GM12878 (cell line): Measurements from ENCODE around the gene ANO9. TPM values are rescaled to one million over a fixed set of nuclear protein-coding genes. Genes with fewer than 3 reads are reported as not detected.

ENCODE experiments used
- ATAC-seq: fragments of 200-7000 bp; cut with Tn5 transposase; 3 replicates; pipeline ENCODE4 v1.9.1; 2020; ENCODE audit warnings: mild to moderate bottlenecking, moderate library complexity
- BruUV-seq: library from RNA; stranded (reverse); fragments of 400-500 nt; replicated peaks from 2 replicates; lab custom pipeline; 2021; lab: Mats Ljungman, UMichigan
- CTCF ChIA-PET: fragments of 300-600 bp; sonication (Branson Sonifier 250); formaldehyde crosslinking; extraction: SDS; loops from one replicate; lab custom pipeline; 2021; ENCODE audit warnings: inconsistent platforms; lab: Yijun Ruan, JAX
- POLR2A ChIA-PET: fragments of 350-600 bp; formaldehyde crosslinking; extraction: SDS; loops from one replicate; lab custom pipeline; 2021; ENCODE audit warnings: inconsistent platforms; lab: Charles Lee
- RAD21 ChIA-PET: fragments of 300-600 bp; sonication (Branson Sonifier 250); formaldehyde crosslinking; loops from one replicate; lab custom pipeline; 2023; ENCODE audit warnings: antibody characterized with exemption; ENCODE audit not compliant: unreplicated experiment; lab: Charles Lee
- SMC1A ChIA-PET: fragments of 300-600 bp; sonication (Branson Sonifier 250); formaldehyde crosslinking; loops from one replicate; lab custom pipeline; 2023; ENCODE audit not compliant: unreplicated experiment, uncharacterized antibody; lab: Charles Lee
- DNase-seq: peaks from one replicate; pipeline ENCODE4 v3.0.0-alpha.2; 2011; ENCODE audit warnings: low read depth, low spot score
- FAIRE-seq: peaks from 3 replicates; lab custom pipeline; 2011; peaks lifted over from hg19 to GRCh38; lab: Jason Lieb, UNC
- H2AFZ ChIP-seq: 2 replicates; pipeline ENCODE4 v1.6.0; 2011; ENCODE audit warnings: low read depth, low read length, control low read depth; ENCODE audit not compliant: control insufficient read depth
- H3K27ac ChIP-seq: 2 replicates; pipeline ENCODE4 v1.5.1; 2011; ENCODE audit warnings: control low read depth; ENCODE audit not compliant: control insufficient read depth, insufficient read depth
- H3K27me3 ChIP-seq, 2 experiments: replicated peaks in 1 of 2; 2 replicates each; pipeline versions ENCODE4 v1.6.0 to v1.6.1; 2011; ENCODE audit warnings: low read length in 1 of 2; ENCODE audit not compliant: control insufficient read depth in 2 of 2, insufficient read depth in 2 of 2
- H3K36me3 ChIP-seq, 2 experiments: 2 replicates each; pipeline ENCODE4 v1.5.1; 2011; ENCODE audit warnings: low read length in 1 of 2; ENCODE audit not compliant: control insufficient read depth in 2 of 2, insufficient read depth in 2 of 2
- H3K4me1 ChIP-seq: 2 replicates; pipeline ENCODE4 v1.6.1; 2011; ENCODE audit warnings: mild to moderate bottlenecking, low read length, moderate library complexity, mixed read lengths; ENCODE audit not compliant: control insufficient read depth, insufficient read depth
- H3K4me2 ChIP-seq: 2 replicates; pipeline ENCODE4 v1.6.0; 2011; ENCODE audit warnings: control low read depth; ENCODE audit not compliant: control insufficient read depth, insufficient read depth
- H3K4me3 ChIP-seq: fragments of 200-600 bp; sonication (generic); 2 replicates; pipeline ENCODE4 v1.5.1; 2016
- H3K79me2 ChIP-seq: 2 replicates; pipeline ENCODE4 v1.6.0; 2011; ENCODE audit warnings: low read length; ENCODE audit not compliant: control insufficient read depth, insufficient read depth
- H3K9ac ChIP-seq: 2 replicates; pipeline ENCODE4 v1.8.0; 2011; ENCODE audit warnings: low read length, control low read depth, mixed read lengths; ENCODE audit not compliant: control insufficient read depth, insufficient read depth
- H3K9me3 ChIP-seq: replicated peaks from 3 replicates; pipeline ENCODE4 v1.5.1; 2011; ENCODE audit warnings: mild to moderate bottlenecking, low read length; ENCODE audit not compliant: control insufficient read depth, insufficient read depth
- H4K20me1 ChIP-seq: 2 replicates; pipeline ENCODE4 v1.6.0; 2011; ENCODE audit not compliant: control insufficient read depth, insufficient read depth
- ATF2 ChIP-seq: IDR thresholded peaks from 2 replicates; pipeline ENCODE4 v1.6.1; 2012; ENCODE audit warnings: low read length, inconsistent platforms
- BCLAF1 ChIP-seq: fragments of 450-650 bp; IDR thresholded peaks from 2 replicates; pipeline ENCODE4 v1.6.1; 2017; ENCODE audit warnings: antibody characterized with exemption, mild to moderate bottlenecking, moderate library complexity
- DPF2 ChIP-seq: fragments of 450-650 bp; IDR thresholded peaks from 2 replicates; pipeline ENCODE4 v1.6.1; 2017; ENCODE audit warnings: mild to moderate bottlenecking
- GATAD2B ChIP-seq: fragments of 450-650 bp; conservative IDR thresholded peaks from 2 replicates; pipeline ENCODE4 v1.6.1; 2017; ENCODE audit warnings: low read depth, mild to moderate bottlenecking, moderate library complexity
- HSF1 ChIP-seq: fragments of 150-350 bp; IDR thresholded peaks from 2 replicates; pipeline ENCODE4 v1.6.1; 2014; ENCODE audit warnings: mild to moderate bottlenecking, low read depth, low read length
- IRF3 ChIP-seq: fragments of 450-650 bp; IDR thresholded peaks from 2 replicates; pipeline ENCODE4 v1.6.1; 2014; ENCODE audit warnings: mild to moderate bottlenecking
- RAD51 ChIP-seq: fragments of 450-650 bp; IDR thresholded peaks from 2 replicates; pipeline ENCODE4 v1.6.1; 2016; ENCODE audit warnings: moderate library complexity, mild to moderate bottlenecking, inconsistent platforms
- RBBP5 ChIP-seq: fragments of 200-600 bp; sonication (generic); conservative IDR thresholded peaks from 2 replicates; pipeline ENCODE4 v1.6.1; 2016
- RUNX3 ChIP-seq: IDR thresholded peaks from 2 replicates; pipeline ENCODE4 v1.6.1; 2012; ENCODE audit warnings: low read length, inconsistent platforms
- SMC3 ChIP-seq: IDR thresholded peaks from 2 replicates; pipeline ENCODE4 v1.6.1; 2011; ENCODE audit warnings: low read length, improper control_type of control experiment, borderline replicate concordance
- YBX1 ChIP-seq: fragments of 450-650 bp; IDR thresholded peaks from 2 replicates; pipeline ENCODE4 v1.6.1; 2016; ENCODE audit warnings: antibody characterized with exemption
- WGBS: methylation state at CpG from one replicate; pipeline ENCODE4 v1.1.6; 2016; ENCODE audit warnings: low lambda C conversion rate; ENCODE audit not compliant: insufficient replicate concordance, insufficient coverage; ENCODE audit errors: missing lambda C conversion rate; 5-methylcytosine and 5-hydroxymethylcytosine counted together
- in situ Hi-C: fragments of 300-500 bp; cut with MboI; formaldehyde crosslinking; loops from 9 replicates; pipeline ENCODE4 v1.14.3; 2018; ENCODE audit warnings: mixed read lengths
- intact Hi-C: fragments of 100-400 bp; cut with micrococcal nuclease; formaldehyde crosslinking; loops from one replicate; pipeline ENCODE4 v1.14.2; 2022; ENCODE audit not compliant: unreplicated experiment
- polyA plus RNA-seq, 11 experiments: library from polyadenylated mRNA; depleted of rRNA in 4 of 11; unstranded in 6 of 11; stranded (reverse) in 5 of 11; fragments of >200 nt; fragmentation: Nextera tagmentation in 4 of 11; fragmentation: Illumina TruSeq in 1 of 11; extraction: Ambion mirVana in 4 of 11; extraction: Trizol in 1 of 11; gene quantifications; 1 replicate in 1 of 11; 2 replicates in 10 of 11; pipeline versions ENCODE4 v1.2.1 to v1.2.3, GENCODE V29; 2011 to 2016; ENCODE audit warnings: inconsistent platforms in 2 of 11, missing spikeins in 2 of 11, low read depth in 1 of 11
- total RNA-seq, 4 experiments: library from RNA; depleted of rRNA in 3 of 4; stranded (reverse); fragments of >200 nt in 3 of 4; fragmentation: Illumina TruSeq in 1 of 4; extraction: Trizol in 1 of 4; gene quantifications; 2 replicates each; pipeline versions ENCODE4 v1.2.1 to v1.2.3, GENCODE V29; 2013 to 2021

Gene ANO9
- total and polyA plus RNA-seq, 10 of the 15 experiments (the other 5 are each of a cell fraction or from before 2014, with no cell fraction given), result 0.21 to 42.3 (median 12.0) TPM

GRCh38 chr11:473415-473814, 31.6 kb upstream of the ANO9 start:
- Histone ChIP-seq H3K9me3 (no peaks in the 10 kb centered on the region), H3K79me2 (no peaks in the 10 kb centered on the region), H2AFZ (no peak overlapping the region), H3K4me3 (no peak overlapping the region), H3K27ac (no peak overlapping the region), H3K27me3 (no peaks in the 10 kb centered on the region), H3K36me3 (no peaks in the 10 kb centered on the region; a peak in 1 of 4 replicates), H3K4me1 (no peaks in the 10 kb centered on the region), H4K20me1 (no peaks in the 10 kb centered on the region), H3K4me2 (no peak overlapping the region), H3K9ac (no peak overlapping the region)
- BruUV-seq, result no TSS peak
- no peak for ATAC-seq
- ChIA-PET RAD21 (no interaction called here), POLR2A (interaction anchor here (0.6 kb wide), 1 partner anchor 33 kb away, joined by 5 read pairs; no protein-coding TSS in a partner anchor), CTCF (no interaction called here), SMC1A (no interaction called here)
- intact Hi-C loops (no loop called here), in situ Hi-C loops (no loop called here)
- FAIRE-seq, result no peak
- no peak for DNase-seq
- TF ChIP-seq DPF2 (no peak), HSF1 (no peak), ATF2 (no peak)
- 79% methylated on average over 11 of the region's 19 CpGs for WGBS

- Histone ChIP-seq H3K9me3 (no peaks in the 10 kb centered on the region), H3K4me1 (no peaks in the 10 kb centered on the region), H3K27ac (no peak overlapping the region), H3K79me2 (no peaks in the 10 kb centered on the region), H3K4me2 (no peak overlapping the region), H3K36me3 (no peaks in the 10 kb centered on the region; a peak in 1 of 4 replicates), H3K9ac (no peak overlapping the region), H3K27me3 (no peaks in the 10 kb centered on the region), H2AFZ (no peak overlapping the region), H4K20me1 (no peaks in the 10 kb centered on the region), H3K4me3 (no peak overlapping the region)
- CTCF ChIA-PET, result no interaction called here
- no peak for DNase-seq
- WGBS, result 92% methylated on average over 28 of the region's 28 CpGs
- in situ Hi-C loops, result no loop called here
- no TSS peak for BruUV-seq
- FAIRE-seq, result no peak
- SMC1A ChIA-PET, result no interaction called here
- ATAC-seq, result no peak
- intact Hi-C loops, result no loop called here
- RAD21 ChIA-PET, result no interaction called here
- POLR2A ChIA-PET, result no interaction called here
- no peak for TF ChIP-seq YBX1
- TF ChIP-seq IRF3, result no peak
- TF ChIP-seq RAD51, result no peak
- TF ChIP-seq GATAD2B, result no peak
- no peak for TF ChIP-seq BCLAF1
- TF ChIP-seq RBBP5, result no peak
- no peak for TF ChIP-seq RUNX3
- TF ChIP-seq SMC3, result no peak
Measured at GRCh38 chr11:472816-473215, 31.0 kb upstream of the ANO9 start.
